Measurements from ENCODE around the gene CTLA4.

DNA sequence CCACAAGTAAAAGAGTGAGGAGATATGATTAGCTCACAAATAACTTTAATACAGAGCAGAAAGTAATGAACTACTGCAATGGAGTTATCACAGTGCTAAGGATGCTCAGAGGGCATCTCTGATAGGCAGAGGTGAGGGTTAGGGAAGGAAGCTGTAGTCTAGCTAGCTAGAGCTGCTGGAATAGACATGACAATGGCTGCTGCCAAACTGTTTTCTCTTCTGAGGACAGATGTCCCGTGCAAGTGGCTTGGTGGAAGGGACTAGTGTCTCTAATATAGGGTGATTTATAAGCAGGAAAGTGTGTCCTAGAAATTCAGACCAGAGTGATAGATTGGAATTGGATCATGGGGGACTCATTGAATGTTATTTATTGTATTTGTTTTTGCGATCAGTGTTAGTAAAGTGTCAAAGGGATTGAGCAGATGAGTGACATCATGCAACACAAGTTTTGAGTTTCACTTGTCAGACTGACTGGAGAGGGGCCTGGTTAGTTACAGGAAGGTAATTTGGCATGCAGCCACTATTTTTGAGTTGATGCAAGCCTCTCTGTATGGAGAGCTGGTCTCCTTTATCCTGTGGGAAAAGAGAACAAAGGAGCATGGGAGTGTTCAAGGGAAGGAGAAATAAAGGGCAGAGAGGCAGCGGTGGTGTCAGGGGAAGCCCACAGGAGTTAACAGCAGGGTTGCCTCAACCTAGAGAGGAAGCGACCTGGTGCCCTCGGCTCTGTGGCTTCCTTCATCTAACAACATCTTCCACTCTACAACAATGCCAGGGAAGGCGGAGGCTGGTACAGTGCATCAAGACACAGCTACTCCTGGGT lies 1.9 kb downstream of the CTLA4 start:
- TF ChIP-seq, protein P1, sequence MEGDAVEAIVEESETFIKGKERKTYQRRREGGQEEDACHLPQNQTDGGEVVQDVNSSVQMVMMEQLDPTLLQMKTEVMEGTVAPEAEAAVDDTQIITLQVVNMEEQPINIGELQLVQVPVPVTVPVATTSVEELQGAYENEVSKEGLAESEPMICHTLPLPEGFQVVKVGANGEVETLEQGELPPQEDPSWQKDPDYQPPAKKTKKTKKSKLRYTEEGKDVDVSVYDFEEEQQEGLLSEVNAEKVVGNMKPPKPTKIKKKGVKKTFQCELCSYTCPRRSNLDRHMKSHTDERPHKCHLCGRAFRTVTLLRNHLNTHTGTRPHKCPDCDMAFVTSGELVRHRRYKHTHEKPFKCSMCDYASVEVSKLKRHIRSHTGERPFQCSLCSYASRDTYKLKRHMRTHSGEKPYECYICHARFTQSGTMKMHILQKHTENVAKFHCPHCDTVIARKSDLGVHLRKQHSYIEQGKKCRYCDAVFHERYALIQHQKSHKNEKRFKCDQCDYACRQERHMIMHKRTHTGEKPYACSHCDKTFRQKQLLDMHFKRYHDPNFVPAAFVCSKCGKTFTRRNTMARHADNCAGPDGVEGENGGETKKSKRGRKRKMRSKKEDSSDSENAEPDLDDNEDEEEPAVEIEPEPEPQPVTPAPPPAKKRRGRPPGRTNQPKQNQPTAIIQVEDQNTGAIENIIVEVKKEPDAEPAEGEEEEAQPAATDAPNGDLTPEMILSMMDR (IDR thresholded peaks at IDR 0.05; ENCODE audit: insufficient read depth, low read length): no peak
- TF ChIP-seq, protein P2, sequence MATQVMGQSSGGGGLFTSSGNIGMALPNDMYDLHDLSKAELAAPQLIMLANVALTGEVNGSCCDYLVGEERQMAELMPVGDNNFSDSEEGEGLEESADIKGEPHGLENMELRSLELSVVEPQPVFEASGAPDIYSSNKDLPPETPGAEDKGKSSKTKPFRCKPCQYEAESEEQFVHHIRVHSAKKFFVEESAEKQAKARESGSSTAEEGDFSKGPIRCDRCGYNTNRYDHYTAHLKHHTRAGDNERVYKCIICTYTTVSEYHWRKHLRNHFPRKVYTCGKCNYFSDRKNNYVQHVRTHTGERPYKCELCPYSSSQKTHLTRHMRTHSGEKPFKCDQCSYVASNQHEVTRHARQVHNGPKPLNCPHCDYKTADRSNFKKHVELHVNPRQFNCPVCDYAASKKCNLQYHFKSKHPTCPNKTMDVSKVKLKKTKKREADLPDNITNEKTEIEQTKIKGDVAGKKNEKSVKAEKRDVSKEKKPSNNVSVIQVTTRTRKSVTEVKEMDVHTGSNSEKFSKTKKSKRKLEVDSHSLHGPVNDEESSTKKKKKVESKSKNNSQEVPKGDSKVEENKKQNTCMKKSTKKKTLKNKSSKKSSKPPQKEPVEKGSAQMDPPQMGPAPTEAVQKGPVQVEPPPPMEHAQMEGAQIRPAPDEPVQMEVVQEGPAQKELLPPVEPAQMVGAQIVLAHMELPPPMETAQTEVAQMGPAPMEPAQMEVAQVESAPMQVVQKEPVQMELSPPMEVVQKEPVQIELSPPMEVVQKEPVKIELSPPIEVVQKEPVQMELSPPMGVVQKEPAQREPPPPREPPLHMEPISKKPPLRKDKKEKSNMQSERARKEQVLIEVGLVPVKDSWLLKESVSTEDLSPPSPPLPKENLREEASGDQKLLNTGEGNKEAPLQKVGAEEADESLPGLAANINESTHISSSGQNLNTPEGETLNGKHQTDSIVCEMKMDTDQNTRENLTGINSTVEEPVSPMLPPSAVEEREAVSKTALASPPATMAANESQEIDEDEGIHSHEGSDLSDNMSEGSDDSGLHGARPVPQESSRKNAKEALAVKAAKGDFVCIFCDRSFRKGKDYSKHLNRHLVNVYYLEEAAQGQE (IDR thresholded peaks at IDR 0.05; ENCODE audit: insufficient replicate concordance, low read depth): no peak
- no peak for TF ChIP-seq GABPA (IDR thresholded peaks at IDR 0.05; ENCODE audit: low read depth)
- TF ChIP-seq POLR2AphosphoS5 (IDR thresholded peaks at IDR 0.05; ENCODE audit: low read depth): no peak
- no peak for TF ChIP-seq SPI1 (IDR thresholded peaks at IDR 0.05; ENCODE audit: borderline replicate concordance, low read depth)
